ENCODE measurements around the gene ALPG.

GRCh38 chr2:232422051-232422450, 15.4 kb downstream of the ALPG start:
- TF ChIP-seq CTCF (IDR thresholded peaks at IDR 0.05): no peak
- TF ChIP-seq POLR2A (IDR thresholded peaks at IDR 0.05): no peak
